SU-DHL-6 (cell line): Measurements from ENCODE around the gene SLC25A3.

Experiments used
- EZH2phosphoT487 ChIP-seq: fragments of 200-600 bp; sonication (generic), shearing (Covaris generic); conservative IDR thresholded peaks from 2 replicates; pipeline ENCODE4 v1.6.1; 2018; ENCODE audit warnings: mild to moderate bottlenecking, antibody characterized with exemption, low read length, moderate library complexity, mixed read lengths
- TF ChIP-seq, protein P1 (sequence below): fragments of 200-600 bp; sonication (generic); IDR thresholded peaks from one replicate; pipeline ENCODE4 v1.5.1; 2017; ENCODE audit warnings: antibody characterized with exemption, mild to moderate bottlenecking, low read length, moderate library complexity; ENCODE audit not compliant: insufficient read depth, poor library complexity, severe bottlenecking

DNA sequence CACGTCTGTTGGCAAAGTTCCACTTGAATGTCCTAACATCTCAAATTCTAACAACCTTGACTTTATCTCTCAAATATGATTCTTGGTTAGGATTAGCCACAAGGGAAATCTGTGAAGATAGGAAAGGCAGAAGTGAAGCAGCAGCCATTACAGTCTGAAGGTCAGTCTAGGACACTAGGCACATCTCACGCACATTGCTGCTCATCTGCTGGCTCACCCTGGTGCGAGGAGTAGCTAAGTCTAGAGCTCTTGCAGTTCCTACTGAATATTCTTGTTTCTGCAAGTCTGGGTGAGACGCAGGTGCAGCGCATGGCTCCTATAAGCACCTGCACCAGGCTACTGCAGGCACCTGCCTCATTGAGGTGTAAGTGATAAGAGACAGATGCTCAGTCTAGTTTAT is 6.4 kb upstream of the SLC25A3 start:
- TF ChIP-seq, protein P1, sequence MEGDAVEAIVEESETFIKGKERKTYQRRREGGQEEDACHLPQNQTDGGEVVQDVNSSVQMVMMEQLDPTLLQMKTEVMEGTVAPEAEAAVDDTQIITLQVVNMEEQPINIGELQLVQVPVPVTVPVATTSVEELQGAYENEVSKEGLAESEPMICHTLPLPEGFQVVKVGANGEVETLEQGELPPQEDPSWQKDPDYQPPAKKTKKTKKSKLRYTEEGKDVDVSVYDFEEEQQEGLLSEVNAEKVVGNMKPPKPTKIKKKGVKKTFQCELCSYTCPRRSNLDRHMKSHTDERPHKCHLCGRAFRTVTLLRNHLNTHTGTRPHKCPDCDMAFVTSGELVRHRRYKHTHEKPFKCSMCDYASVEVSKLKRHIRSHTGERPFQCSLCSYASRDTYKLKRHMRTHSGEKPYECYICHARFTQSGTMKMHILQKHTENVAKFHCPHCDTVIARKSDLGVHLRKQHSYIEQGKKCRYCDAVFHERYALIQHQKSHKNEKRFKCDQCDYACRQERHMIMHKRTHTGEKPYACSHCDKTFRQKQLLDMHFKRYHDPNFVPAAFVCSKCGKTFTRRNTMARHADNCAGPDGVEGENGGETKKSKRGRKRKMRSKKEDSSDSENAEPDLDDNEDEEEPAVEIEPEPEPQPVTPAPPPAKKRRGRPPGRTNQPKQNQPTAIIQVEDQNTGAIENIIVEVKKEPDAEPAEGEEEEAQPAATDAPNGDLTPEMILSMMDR = no peak
- TF ChIP-seq EZH2phosphoT487 = no peak
